Measurements from ENCODE around the gene BYSL.

- TF ChIP-seq, protein P1, sequence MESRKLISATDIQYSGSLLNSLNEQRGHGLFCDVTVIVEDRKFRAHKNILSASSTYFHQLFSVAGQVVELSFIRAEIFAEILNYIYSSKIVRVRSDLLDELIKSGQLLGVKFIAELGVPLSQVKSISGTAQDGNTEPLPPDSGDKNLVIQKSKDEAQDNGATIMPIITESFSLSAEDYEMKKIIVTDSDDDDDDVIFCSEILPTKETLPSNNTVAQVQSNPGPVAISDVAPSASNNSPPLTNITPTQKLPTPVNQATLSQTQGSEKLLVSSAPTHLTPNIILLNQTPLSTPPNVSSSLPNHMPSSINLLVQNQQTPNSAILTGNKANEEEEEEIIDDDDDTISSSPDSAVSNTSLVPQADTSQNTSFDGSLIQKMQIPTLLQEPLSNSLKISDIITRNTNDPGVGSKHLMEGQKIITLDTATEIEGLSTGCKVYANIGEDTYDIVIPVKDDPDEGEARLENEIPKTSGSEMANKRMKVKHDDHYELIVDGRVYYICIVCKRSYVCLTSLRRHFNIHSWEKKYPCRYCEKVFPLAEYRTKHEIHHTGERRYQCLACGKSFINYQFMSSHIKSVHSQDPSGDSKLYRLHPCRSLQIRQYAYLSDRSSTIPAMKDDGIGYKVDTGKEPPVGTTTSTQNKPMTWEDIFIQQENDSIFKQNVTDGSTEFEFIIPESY (IDR thresholded peaks at IDR 0.05) = no peak
- no peak for TF ChIP-seq CTCF (IDR thresholded peaks at IDR 0.05 in 2 of 3, conservative IDR thresholded peaks at IDR 0.05 in 1 of 3; ENCODE audit: control insufficient read depth in 2 of 3, extremely low read depth in 1 of 3, insufficient read depth in 1 of 3, low read depth in 3 of 3, low read length in 3 of 3)
- TF ChIP-seq IRF3 (IDR thresholded peaks at IDR 0.05) = no peak
- no peak for TF ChIP-seq RAD21 (IDR thresholded peaks at IDR 0.05; ENCODE audit: insufficient read depth, low read depth, low read length)
- TF ChIP-seq POLR2AphosphoS2 (IDR thresholded peaks at IDR 0.05; ENCODE audit: low read depth, low read length) = no peak
- no peak for TF ChIP-seq BCL11A (IDR thresholded peaks at IDR 0.05; ENCODE audit: low read depth, low read length)
- TF ChIP-seq POLR2A (IDR thresholded peaks at IDR 0.05; ENCODE audit: low read depth, low read length) = no peak
- TF ChIP-seq ASH2L (IDR thresholded peaks at IDR 0.05; ENCODE audit: borderline replicate concordance, low read depth) = no peak
- no peak for TF ChIP-seq ZNF274 (IDR thresholded peaks at IDR 0.05; ENCODE audit: insufficient read depth, insufficient read length)
Measured at GRCh38 chr6:41966961-41967311, 45.6 kb downstream of the BYSL start.

All from GM12878 (cell line).